ENCODE results near the gene BCL11B. TPM values are rescaled to one million over a fixed set of nuclear protein-coding genes. Genes with fewer than 3 reads are reported as not detected.

BCL11B gene
- polyA plus RNA-seq, 3 donors: 0.01 TPM; not detected in 2

- Histone ChIP-seq H3K79me2 (ENCODE audit: insufficient read depth, low read length) (no peaks in the 10 kb centered on the region), H3K36me3 (replicated peaks in 1 of 2; ENCODE audit: control insufficient read depth in 1 of 2, insufficient read depth in 2 of 2, low read length in 2 of 2) (no peaks in the 10 kb centered on the region), H4K20me1 (ENCODE audit: insufficient read depth, low read length) (no peaks in the 10 kb centered on the region), H2AFZ (ENCODE audit: insufficient read depth, low read depth, low read length, poor library complexity, severe bottlenecking) (no peak overlapping the region), H3K4me2 (replicated peaks; ENCODE audit: extremely low read depth, low read length, poor library complexity, severe bottlenecking) (no peak overlapping the region), H3K9me3 (replicated peaks in 1 of 2; ENCODE audit: control insufficient read depth in 1 of 2, insufficient read depth in 1 of 2, low read length in 2 of 2) (no peaks in the 10 kb centered on the region), H3K9ac (ENCODE audit: insufficient read depth, low read length, poor library complexity, severe bottlenecking) (no peak overlapping the region), H3K4me3 (replicated peaks in 1 of 3; ENCODE audit: low read depth in 2 of 3, low read length in 3 of 3) (no peak overlapping the region), H3K27me3 (ENCODE audit: control insufficient read depth in 2 of 2, insufficient read depth in 2 of 2, low read length in 2 of 2) (no peaks in the 10 kb centered on the region), H3K27ac (ENCODE audit: low read depth in 1 of 2, low read length in 2 of 2) (no peak overlapping the region), H3K4me1 (ENCODE audit: control insufficient read depth in 1 of 2, insufficient read depth in 2 of 2, low read length in 2 of 2) (no peaks in the 10 kb centered on the region)
- Mint-ChIP-seq H3K4me3 (no peak overlapping the region), H3K27me3 (ENCODE audit: low read depth in 3 of 3) (peaks cover 0 to 5% (median 3%) of the 10 kb centered on the region in 3 donors), H3K36me3 (no peaks in the 10 kb centered on the region), H3K27ac (peak overlapping the region in 1 of 7 donors; percentile 3), H3K4me1 (no peaks in the 10 kb centered on the region), H3K9me3 (peaks cover 0 to 4% (median 0%) of the 10 kb centered on the region in 7 donors)
- no peak for TF ChIP-seq CTCF (IDR thresholded peaks at IDR 0.05)
- no peak for DNase-seq
- intact Hi-C loops (cut with micrococcal nuclease): no loop called here
- 94% methylated on average over 9 of the region's 11 CpGs for WGBS (ENCODE audit: insufficient coverage)
Observed at GRCh38 chr14:99213101-99213500, 58.9 kb downstream of the BCL11B start.

GRCh38 chr14:99212646-99213045, 59.4 kb downstream of the BCL11B start:
- Histone ChIP-seq H3K27me3 (ENCODE audit: control insufficient read depth in 2 of 2, insufficient read depth in 2 of 2, low read length in 2 of 2) (no peaks in the 10 kb centered on the region), H2AFZ (ENCODE audit: insufficient read depth, low read depth, low read length, poor library complexity, severe bottlenecking) (no peak overlapping the region), H3K4me3 (replicated peaks in 1 of 3; ENCODE audit: low read depth in 2 of 3, low read length in 3 of 3) (no peak overlapping the region), H3K79me2 (ENCODE audit: insufficient read depth, low read length) (no peaks in the 10 kb centered on the region), H3K9ac (ENCODE audit: insufficient read depth, low read length, poor library complexity, severe bottlenecking) (no peak overlapping the region), H4K20me1 (ENCODE audit: insufficient read depth, low read length) (no peaks in the 10 kb centered on the region), H3K4me2 (replicated peaks; ENCODE audit: extremely low read depth, low read length, poor library complexity, severe bottlenecking) (no peak overlapping the region), H3K36me3 (replicated peaks in 1 of 2; ENCODE audit: control insufficient read depth in 1 of 2, insufficient read depth in 2 of 2, low read length in 2 of 2) (no peaks in the 10 kb centered on the region), H3K4me1 (ENCODE audit: control insufficient read depth in 1 of 2, insufficient read depth in 2 of 2, low read length in 2 of 2) (no peaks in the 10 kb centered on the region), H3K27ac (ENCODE audit: low read depth in 1 of 2, low read length in 2 of 2) (no peak overlapping the region), H3K9me3 (replicated peaks in 1 of 2; ENCODE audit: control insufficient read depth in 1 of 2, insufficient read depth in 1 of 2, low read length in 2 of 2) (no peaks in the 10 kb centered on the region)
- intact Hi-C loops (cut with micrococcal nuclease): no loop called here
- no peak for TF ChIP-seq CTCF (IDR thresholded peaks at IDR 0.05)
- no peak overlapping the region for H3K27ac Mint-ChIP-seq
- peaks cover 0 to 3% (median 0%) of the 10 kb centered on the region in 7 donors for H3K9me3 Mint-ChIP-seq
- 90% methylated on average over 2 of the region's 3 CpGs for WGBS (ENCODE audit: insufficient coverage)
- peaks cover 0 to 6% (median 3%) of the 10 kb centered on the region in 3 donors for H3K27me3 Mint-ChIP-seq (ENCODE audit: low read depth in 3 of 3)
- no peaks in the 10 kb centered on the region for H3K36me3 Mint-ChIP-seq
- no peak for DNase-seq
- H3K4me1 Mint-ChIP-seq: no peaks in the 10 kb centered on the region
- no peak overlapping the region for H3K4me3 Mint-ChIP-seq
